A549 (cell line): ENCODE data around the gene SCTR.

Source experiments
- BHLHE40 ChIP-seq: IDR thresholded peaks from 2 replicates; pipeline ENCODE4 v1.6.1; 2012; ENCODE audit warnings: low read depth, low read length, inconsistent platforms
- CBX2 ChIP-seq: fragments of 200-600 bp; sonication (generic); IDR thresholded peaks from 2 replicates; pipeline ENCODE4 v1.6.1; 2016; ENCODE audit warnings: low read depth, mild to moderate bottlenecking, borderline replicate concordance
- CEBPB ChIP-seq, 2 experiments: fragments of >200 bp in 1 of 2; sonication (Bioruptor Twin) in 1 of 2; formaldehyde crosslinking in 1 of 2; IDR thresholded peaks; 2 replicates each; pipeline ENCODE4 v1.6.1; 2012 to 2016
- FOXS1 ChIP-seq: fragments of 250-450 bp; sonication (Bioruptor Pico); IDR thresholded peaks from 2 replicates; pipeline ENCODE4 v1.5.0; 2020; ENCODE audit warnings: mild to moderate bottlenecking, moderate library complexity
- KDM5A ChIP-seq: fragments of 200-600 bp; sonication (generic); IDR thresholded peaks from 2 replicates; pipeline ENCODE4 v1.6.1; 2016; ENCODE audit warnings: antibody characterized with exemption, mild to moderate bottlenecking
- MYC ChIP-seq: IDR thresholded peaks from 2 replicates; pipeline ENCODE4 v1.6.1; 2012; ENCODE audit warnings: mild to moderate bottlenecking, inconsistent platforms, low read length, improper control_type of control experiment, borderline replicate concordance
- RFX5 ChIP-seq: fragments of 450-650 bp; IDR thresholded peaks from 2 replicates; pipeline ENCODE4 v1.7.1; 2014; ENCODE audit warnings: antibody characterized with exemption, mild to moderate bottlenecking, moderate library complexity
- TF ChIP-seq, protein P1 (sequence below): fragments of >200 bp; sonication (Bioruptor Twin); formaldehyde crosslinking; IDR thresholded peaks from 3 replicates; pipeline ENCODE4 v1.5.1; 2016
- TF ChIP-seq, protein P2 (sequence below): IDR thresholded peaks from 2 replicates; pipeline ENCODE4 v1.6.1; 2012
- TF ChIP-seq, protein P3 (sequence below): IDR thresholded peaks from 2 replicates; pipeline ENCODE4 v1.6.1; 2012
- TF ChIP-seq, protein P4 (sequence below): fragments of 150-350 bp; IDR thresholded peaks from 2 replicates; pipeline ENCODE4 v1.6.1; 2014; ENCODE audit warnings: low read depth, mild to moderate bottlenecking, low read length

DNA sequence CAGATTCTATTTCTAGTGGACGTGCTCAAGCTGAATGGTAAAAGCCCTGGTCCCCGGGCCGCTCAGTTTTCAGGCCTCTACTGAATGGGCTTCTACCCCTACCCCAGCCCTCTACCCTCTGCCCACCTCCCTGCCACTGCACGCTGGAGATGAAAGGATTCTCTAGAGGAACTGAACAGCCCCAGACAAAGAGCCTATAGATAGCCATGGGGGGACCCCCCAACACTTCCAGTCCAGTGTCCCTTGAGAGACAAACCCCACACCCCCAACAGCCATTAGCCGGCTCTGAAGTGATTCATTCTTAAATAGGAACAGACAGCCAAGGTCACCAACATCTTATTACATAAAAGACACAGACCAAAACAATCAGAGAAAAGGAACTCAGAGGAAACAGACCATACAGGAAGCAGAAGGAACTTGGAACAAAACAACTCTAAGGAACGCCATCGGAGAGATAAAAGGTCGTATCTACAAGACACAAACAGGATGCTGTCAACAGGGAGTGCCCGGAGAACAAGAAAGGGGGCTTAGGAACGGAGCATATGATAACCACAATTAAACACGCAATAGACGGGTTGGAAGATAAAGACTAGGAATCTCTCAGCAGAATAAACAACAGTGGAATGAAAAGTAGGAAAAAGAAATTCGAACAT, 69.1 kb downstream of the SCTR start:
- TF ChIP-seq, protein P1, sequence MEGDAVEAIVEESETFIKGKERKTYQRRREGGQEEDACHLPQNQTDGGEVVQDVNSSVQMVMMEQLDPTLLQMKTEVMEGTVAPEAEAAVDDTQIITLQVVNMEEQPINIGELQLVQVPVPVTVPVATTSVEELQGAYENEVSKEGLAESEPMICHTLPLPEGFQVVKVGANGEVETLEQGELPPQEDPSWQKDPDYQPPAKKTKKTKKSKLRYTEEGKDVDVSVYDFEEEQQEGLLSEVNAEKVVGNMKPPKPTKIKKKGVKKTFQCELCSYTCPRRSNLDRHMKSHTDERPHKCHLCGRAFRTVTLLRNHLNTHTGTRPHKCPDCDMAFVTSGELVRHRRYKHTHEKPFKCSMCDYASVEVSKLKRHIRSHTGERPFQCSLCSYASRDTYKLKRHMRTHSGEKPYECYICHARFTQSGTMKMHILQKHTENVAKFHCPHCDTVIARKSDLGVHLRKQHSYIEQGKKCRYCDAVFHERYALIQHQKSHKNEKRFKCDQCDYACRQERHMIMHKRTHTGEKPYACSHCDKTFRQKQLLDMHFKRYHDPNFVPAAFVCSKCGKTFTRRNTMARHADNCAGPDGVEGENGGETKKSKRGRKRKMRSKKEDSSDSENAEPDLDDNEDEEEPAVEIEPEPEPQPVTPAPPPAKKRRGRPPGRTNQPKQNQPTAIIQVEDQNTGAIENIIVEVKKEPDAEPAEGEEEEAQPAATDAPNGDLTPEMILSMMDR: no peak
- TF ChIP-seq MYC (no peak), BHLHE40 (no peak), KDM5A (no peak), CEBPB (IDR thresholded peaks at IDR 0.05) (no peak), FOXS1 (CRISPR knock-in tag) (no peak), CBX2 (no peak), RFX5 (no peak)
- TF ChIP-seq, protein P2, sequence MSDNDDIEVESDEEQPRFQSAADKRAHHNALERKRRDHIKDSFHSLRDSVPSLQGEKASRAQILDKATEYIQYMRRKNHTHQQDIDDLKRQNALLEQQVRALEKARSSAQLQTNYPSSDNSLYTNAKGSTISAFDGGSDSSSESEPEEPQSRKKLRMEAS: no peak
- TF ChIP-seq, protein P3, sequence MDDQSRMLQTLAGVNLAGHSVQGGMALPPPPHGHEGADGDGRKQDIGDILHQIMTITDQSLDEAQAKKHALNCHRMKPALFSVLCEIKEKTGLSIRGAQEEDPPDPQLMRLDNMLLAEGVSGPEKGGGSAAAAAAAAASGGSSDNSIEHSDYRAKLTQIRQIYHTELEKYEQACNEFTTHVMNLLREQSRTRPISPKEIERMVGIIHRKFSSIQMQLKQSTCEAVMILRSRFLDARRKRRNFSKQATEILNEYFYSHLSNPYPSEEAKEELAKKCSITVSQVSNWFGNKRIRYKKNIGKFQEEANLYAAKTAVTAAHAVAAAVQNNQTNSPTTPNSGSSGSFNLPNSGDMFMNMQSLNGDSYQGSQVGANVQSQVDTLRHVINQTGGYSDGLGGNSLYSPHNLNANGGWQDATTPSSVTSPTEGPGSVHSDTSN: no peak
- TF ChIP-seq, protein P4, sequence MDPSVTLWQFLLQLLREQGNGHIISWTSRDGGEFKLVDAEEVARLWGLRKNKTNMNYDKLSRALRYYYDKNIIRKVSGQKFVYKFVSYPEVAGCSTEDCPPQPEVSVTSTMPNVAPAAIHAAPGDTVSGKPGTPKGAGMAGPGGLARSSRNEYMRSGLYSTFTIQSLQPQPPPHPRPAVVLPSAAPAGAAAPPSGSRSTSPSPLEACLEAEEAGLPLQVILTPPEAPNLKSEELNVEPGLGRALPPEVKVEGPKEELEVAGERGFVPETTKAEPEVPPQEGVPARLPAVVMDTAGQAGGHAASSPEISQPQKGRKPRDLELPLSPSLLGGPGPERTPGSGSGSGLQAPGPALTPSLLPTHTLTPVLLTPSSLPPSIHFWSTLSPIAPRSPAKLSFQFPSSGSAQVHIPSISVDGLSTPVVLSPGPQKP: no peak
